Activated CD4-positive, alpha-beta T cell treated with anti-CD3 and anti-CD28 coated beads, Interleukin-2, amount 50 U/mL, for 24 hours (primary cell): ENCODE measurements around the gene RHOBTB3.

ENCODE experiments used
- DNase-seq, 2 donors: peaks; one replicate each; pipeline ENCODE4 v3.0.0-alpha.2; 2020; ENCODE audit warnings: low read depth in 1 of 2, low spot score in 1 of 2

RHOBTB3 gene

GRCh38 chr5:95761771-95762651, 30.9 kb downstream of the RHOBTB3 start:
- DNase-seq = no peak

- DNase-seq = no peak
Observed at GRCh38 chr5:95762652-95763041, 31.5 kb downstream of the RHOBTB3 start.

- DNase-seq = no peak
Observed at GRCh38 chr5:95763941-95764340, 32.8 kb downstream of the RHOBTB3 start.

- no peak for DNase-seq
Observed at GRCh38 chr5:95768731-95769130, 37.6 kb downstream of the RHOBTB3 start.

- no peak for DNase-seq
Observed at GRCh38 chr5:95770830-95771708, 39.9 kb downstream of the RHOBTB3 start.

GRCh38 chr5:95771892-95772291, 40.8 kb downstream of the RHOBTB3 start:
- no peak for DNase-seq

GRCh38 chr5:95773335-95774059, 42.4 kb downstream of the RHOBTB3 start:
- DNase-seq = no peak

- no peak for DNase-seq
Observed at GRCh38 chr5:95777441-95777840, 46.3 kb downstream of the RHOBTB3 start.

- DNase-seq = no peak
Observed at GRCh38 chr5:95778713-95779436, 47.7 kb downstream of the RHOBTB3 start.

- DNase-seq = no peak
Observed at GRCh38 chr5:95779611-95780010, 48.5 kb downstream of the RHOBTB3 start.

- DNase-seq = no peak
Observed at GRCh38 chr5:95780597-95780996, 49.5 kb downstream of the RHOBTB3 start.

- DNase-seq = peak; percentile 42 to 63
Observed at GRCh38 chr5:95781101-95781583, 50.0 kb downstream of the RHOBTB3 start.

GRCh38 chr5:95782181-95782580, 51.0 kb downstream of the RHOBTB3 start:
- no peak for DNase-seq

GRCh38 chr5:95783661-95784060, 52.5 kb downstream of the RHOBTB3 start:
- no peak for DNase-seq

GRCh38 chr5:95784514-95785302, 53.6 kb downstream of the RHOBTB3 start:
- no peak for DNase-seq

GRCh38 chr5:95786821-95787418, 55.8 kb downstream of the RHOBTB3 start:
- no peak for DNase-seq

GRCh38 chr5:95788493-95788892, 57.4 kb downstream of the RHOBTB3 start:
- no peak for DNase-seq

GRCh38 chr5:95791751-95792150, 60.6 kb downstream of the RHOBTB3 start:
- no peak for DNase-seq

- DNase-seq = no peak
Observed at GRCh38 chr5:95794070-95794516, 63.0 kb downstream of the RHOBTB3 start.
